ENCODE results near the gene PIP5K1C. TPM values are rescaled to one million over a fixed set of nuclear protein-coding genes. Genes with fewer than 3 reads are reported as not detected.

The PIP5K1C gene
- total and polyA plus RNA-seq, 9 of the 15 experiments (the other 6 are each of a cell fraction or from before 2014, with no cell fraction given) = 0.38 to 22.1 (median 4.1) TPM

GRCh38 chr19:3618144-3618810, 82.0 kb downstream of the PIP5K1C start (continued):
- TF ChIP-seq, protein P1, sequence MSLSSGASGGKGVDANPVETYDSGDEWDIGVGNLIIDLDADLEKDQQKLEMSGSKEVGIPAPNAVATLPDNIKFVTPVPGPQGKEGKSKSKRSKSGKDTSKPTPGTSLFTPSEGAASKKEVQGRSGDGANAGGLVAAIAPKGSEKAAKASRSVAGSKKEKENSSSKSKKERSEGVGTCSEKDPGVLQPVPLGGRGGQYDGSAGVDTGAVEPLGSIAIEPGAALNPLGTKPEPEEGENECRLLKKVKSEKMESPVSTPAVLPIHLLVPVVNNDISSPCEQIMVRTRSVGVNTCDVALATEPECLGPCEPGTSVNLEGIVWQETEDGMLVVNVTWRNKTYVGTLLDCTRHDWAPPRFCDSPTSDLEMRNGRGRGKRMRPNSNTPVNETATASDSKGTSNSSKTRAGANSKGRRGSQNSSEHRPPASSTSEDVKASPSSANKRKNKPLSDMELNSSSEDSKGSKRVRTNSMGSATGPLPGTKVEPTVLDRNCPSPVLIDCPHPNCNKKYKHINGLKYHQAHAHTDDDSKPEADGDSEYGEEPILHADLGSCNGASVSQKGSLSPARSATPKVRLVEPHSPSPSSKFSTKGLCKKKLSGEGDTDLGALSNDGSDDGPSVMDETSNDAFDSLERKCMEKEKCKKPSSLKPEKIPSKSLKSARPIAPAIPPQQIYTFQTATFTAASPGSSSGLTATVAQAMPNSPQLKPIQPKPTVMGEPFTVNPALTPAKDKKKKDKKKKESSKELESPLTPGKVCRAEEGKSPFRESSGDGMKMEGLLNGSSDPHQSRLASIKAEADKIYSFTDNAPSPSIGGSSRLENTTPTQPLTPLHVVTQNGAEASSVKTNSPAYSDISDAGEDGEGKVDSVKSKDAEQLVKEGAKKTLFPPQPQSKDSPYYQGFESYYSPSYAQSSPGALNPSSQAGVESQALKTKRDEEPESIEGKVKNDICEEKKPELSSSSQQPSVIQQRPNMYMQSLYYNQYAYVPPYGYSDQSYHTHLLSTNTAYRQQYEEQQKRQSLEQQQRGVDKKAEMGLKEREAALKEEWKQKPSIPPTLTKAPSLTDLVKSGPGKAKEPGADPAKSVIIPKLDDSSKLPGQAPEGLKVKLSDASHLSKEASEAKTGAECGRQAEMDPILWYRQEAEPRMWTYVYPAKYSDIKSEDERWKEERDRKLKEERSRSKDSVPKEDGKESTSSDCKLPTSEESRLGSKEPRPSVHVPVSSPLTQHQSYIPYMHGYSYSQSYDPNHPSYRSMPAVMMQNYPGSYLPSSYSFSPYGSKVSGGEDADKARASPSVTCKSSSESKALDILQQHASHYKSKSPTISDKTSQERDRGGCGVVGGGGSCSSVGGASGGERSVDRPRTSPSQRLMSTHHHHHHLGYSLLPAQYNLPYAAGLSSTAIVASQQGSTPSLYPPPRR (CRISPR knock-in tag; IDR thresholded peaks at IDR 0.05; ENCODE audit: borderline replicate concordance) = no peak
- TF ChIP-seq JUN (IDR thresholded peaks at IDR 0.05; ENCODE audit: borderline replicate concordance, low read depth, low read length) = no peak
- TF ChIP-seq JUN (CRISPR knock-in tag; IDR thresholded peaks at IDR 0.05; ENCODE audit: borderline replicate concordance) = peak; percentile 68; the same call in 1 of the 2 replicates
- no peak for TF ChIP-seq TOE1 (IDR thresholded peaks at IDR 0.05; ENCODE audit: borderline replicate concordance)
- TF ChIP-seq TOE1 (CRISPR knock-in tag; IDR thresholded peaks at IDR 0.05; ENCODE audit: borderline replicate concordance, low read depth) = no peak
- TF ChIP-seq NELFE (IDR thresholded peaks at IDR 0.05; ENCODE audit: insufficient read depth, insufficient read length) = no peak
- TF ChIP-seq, protein P2, sequence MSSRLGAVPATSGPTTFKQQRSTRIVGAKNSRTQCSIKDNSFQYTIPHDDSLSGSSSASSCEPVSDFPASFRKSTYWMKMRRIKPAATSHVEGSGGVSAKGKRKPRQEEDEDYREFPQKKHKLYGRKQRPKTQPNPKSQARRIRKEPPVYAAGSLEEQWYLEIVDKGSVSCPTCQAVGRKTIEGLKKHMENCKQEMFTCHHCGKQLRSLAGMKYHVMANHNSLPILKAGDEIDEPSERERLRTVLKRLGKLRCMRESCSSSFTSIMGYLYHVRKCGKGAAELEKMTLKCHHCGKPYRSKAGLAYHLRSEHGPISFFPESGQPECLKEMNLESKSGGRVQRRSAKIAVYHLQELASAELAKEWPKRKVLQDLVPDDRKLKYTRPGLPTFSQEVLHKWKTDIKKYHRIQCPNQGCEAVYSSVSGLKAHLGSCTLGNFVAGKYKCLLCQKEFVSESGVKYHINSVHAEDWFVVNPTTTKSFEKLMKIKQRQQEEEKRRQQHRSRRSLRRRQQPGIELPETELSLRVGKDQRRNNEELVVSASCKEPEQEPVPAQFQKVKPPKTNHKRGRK (tag; IDR thresholded peaks at IDR 0.05) = no peak
- TF ChIP-seq, protein P3, sequence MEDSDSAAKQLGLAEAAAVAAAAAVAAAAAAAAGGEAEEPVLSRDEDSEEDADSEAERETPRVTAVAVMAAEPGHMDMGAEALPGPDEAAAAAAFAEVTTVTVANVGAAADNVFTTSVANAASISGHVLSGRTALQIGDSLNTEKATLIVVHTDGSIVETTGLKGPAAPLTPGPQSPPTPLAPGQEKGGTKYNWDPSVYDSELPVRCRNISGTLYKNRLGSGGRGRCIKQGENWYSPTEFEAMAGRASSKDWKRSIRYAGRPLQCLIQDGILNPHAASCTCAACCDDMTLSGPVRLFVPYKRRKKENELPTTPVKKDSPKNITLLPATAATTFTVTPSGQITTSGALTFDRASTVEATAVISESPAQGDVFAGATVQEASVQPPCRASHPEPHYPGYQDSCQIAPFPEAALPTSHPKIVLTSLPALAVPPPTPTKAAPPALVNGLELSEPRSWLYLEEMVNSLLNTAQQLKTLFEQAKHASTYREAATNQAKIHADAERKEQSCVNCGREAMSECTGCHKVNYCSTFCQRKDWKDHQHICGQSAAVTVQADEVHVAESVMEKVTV (CRISPR knock-in tag; IDR thresholded peaks at IDR 0.05) = peak; percentile 75
- no peak for TF ChIP-seq HSF4 (CRISPR knock-in tag; IDR thresholded peaks at IDR 0.05; ENCODE audit: borderline replicate concordance)
- TF ChIP-seq, protein P4, sequence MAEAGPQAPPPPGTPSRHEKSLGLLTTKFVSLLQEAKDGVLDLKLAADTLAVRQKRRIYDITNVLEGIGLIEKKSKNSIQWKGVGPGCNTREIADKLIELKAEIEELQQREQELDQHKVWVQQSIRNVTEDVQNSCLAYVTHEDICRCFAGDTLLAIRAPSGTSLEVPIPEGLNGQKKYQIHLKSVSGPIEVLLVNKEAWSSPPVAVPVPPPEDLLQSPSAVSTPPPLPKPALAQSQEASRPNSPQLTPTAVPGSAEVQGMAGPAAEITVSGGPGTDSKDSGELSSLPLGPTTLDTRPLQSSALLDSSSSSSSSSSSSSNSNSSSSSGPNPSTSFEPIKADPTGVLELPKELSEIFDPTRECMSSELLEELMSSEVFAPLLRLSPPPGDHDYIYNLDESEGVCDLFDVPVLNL (CRISPR knock-in tag; IDR thresholded peaks at IDR 0.05; ENCODE audit: low read depth) = no peak
- TF ChIP-seq HDAC8 (tag; IDR thresholded peaks at IDR 0.05) = no peak
- TF ChIP-seq MBD2 (IDR thresholded peaks at IDR 0.05; ENCODE audit: borderline replicate concordance, low read depth) = no peak; the same call in 1 of the 2 replicates
- TF ChIP-seq PHB2 (IDR thresholded peaks at IDR 0.05; ENCODE audit: low read depth) = no peak
- no peak for TF ChIP-seq MTA2 (IDR thresholded peaks at IDR 0.05; ENCODE audit: low read depth)
- no peak for TF ChIP-seq SMARCA4 (IDR thresholded peaks at IDR 0.05)
- TF ChIP-seq, protein P5, sequence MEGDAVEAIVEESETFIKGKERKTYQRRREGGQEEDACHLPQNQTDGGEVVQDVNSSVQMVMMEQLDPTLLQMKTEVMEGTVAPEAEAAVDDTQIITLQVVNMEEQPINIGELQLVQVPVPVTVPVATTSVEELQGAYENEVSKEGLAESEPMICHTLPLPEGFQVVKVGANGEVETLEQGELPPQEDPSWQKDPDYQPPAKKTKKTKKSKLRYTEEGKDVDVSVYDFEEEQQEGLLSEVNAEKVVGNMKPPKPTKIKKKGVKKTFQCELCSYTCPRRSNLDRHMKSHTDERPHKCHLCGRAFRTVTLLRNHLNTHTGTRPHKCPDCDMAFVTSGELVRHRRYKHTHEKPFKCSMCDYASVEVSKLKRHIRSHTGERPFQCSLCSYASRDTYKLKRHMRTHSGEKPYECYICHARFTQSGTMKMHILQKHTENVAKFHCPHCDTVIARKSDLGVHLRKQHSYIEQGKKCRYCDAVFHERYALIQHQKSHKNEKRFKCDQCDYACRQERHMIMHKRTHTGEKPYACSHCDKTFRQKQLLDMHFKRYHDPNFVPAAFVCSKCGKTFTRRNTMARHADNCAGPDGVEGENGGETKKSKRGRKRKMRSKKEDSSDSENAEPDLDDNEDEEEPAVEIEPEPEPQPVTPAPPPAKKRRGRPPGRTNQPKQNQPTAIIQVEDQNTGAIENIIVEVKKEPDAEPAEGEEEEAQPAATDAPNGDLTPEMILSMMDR (IDR thresholded peaks at IDR 0.05 in 2 of 3, conservative IDR thresholded peaks at IDR 0.05 in 1 of 3; ENCODE audit: insufficient read depth in 2 of 3, low read depth in 1 of 3, low read length in 3 of 3) = peak; percentile 87 to 95 (median 91)
